Fibroblast of the conjunctiva (primary cell): ENCODE data around the gene RABGAP1L.
"Not testable (repeated sequence)": the region's sequence is repeated elsewhere in the genome, so short reads cannot be mapped to it uniquely, and the experiment has no call there.

ENCODE experiments used
- DNase-seq: peaks from one replicate; pipeline ENCODE4 v3.0.0-alpha.2; 2010; ENCODE audit warnings: low read depth

The RABGAP1L gene

DNA sequence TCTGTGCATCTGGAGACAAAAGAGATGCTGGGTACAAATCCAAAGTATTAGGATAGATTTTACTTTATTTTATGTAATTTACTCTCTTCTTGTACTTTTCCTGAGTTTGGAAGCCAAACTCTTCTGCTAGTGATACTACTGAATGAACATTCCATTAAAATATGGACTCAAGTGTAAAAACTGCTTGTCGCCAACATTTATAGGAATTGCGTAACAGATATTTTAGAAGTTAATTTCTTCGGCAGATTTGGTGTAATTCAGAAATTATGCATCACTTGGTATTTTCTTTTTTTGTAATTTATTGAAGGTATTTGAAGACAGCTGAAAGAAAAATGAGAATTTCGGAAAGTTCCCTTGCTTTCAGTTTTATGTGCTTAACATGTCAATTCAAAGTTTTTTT, 137.0 kb downstream of the RABGAP1L start:
- no peak for DNase-seq

DNA sequence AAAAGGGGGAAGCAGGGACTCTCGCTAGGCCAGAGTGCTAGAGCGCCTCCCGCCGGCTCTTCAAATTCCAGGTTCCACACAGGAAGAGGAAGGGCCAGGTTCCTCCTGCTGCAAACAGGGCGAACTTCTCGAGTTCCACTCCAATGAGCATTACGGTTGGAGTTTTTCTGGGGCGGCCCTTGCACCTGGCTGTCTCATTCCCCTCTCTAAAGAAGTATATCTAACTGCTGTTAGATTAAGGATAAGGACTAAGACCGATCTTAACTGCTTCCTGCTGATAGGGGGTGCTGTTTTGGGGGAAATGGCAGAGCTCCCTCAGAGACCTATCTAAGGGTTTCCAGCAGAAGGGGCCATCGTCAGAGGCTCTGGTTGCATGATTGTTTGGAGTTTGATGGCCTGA, 138.0 kb downstream of the RABGAP1L start:
- DNase-seq = no peak

DNA sequence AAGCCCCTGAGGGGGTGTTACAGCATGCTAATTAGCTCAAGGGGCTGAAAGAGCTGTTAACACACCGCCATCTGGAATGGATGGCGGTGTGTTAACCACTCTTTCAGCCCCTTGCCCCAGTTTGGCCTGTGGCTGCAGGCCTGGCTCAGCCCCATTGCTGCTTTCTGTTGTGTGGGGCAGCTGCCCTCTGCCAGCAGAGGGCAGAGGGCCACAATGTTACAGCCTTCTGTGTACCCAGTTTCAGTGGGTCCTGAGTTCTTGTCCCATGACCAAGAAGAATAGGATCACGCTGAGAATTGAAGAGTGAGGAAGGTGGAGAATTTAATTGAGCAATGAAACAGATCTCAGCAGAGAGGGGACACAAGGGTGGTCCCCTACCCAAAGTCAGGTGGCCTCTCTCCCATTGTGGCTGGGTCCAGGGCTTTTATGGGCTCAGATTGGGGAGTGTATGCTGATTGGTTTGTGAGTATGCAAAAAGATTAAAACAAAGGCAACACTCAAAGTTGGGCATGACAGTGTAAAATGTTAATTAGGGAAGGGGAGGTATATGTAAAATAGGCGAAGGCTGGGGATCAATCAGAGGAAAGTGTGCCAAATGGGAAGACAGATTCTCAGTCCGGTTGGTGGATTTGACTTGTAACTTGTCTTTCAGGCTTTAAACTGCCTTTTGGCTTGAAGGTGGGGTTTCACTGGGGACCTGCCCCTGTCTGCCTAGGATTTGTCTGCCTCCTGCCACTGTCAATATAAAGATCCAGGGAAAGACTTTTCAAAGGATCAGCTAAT, 142.2 kb downstream of the RABGAP1L start:
- DNase-seq = no peak

DNA sequence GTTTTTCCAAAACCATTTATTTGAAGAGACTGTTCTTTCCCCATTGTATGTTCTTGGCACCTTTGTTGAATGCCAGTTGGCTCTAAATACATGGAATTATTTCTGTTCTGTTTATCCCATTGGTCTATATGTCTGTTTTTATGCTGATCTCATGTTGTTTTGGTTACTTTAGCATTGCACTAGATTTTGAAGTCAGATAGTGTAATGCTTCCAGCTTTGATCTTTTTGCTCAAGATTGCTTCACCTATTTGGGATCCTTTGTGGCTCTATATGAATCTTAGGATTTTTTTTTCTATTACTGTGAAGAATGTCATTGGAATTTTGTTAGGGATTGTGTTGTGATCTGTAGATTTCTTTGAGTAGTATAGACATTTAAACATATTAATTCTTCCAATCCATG, 149.3 kb downstream of the RABGAP1L start:
- DNase-seq = no peak

GRCh38 chr1:174309490-174309889, 150.2 kb downstream of the RABGAP1L start:
- DNase-seq = no peak

DNA sequence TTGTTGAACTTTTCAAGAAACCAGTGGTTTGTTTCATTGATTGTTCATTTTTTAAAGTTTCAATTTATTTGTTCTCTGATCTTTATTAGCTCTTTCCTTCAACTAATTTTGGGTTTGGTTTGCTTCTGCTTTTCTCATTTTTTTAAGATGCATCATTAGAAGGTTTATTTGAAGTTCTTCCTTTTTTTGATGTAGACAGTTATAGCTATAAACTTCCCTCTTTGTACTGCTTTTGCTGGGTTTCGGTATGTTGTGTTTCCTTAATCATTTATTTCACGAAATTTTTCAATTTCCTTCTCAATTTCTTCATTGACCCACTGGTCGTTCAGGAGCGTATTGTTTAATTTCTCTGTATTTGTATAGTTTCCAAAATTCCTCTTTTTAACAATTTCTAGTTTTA, 155.1 kb downstream of the RABGAP1L start:
- DNase-seq = no peak

DNA sequence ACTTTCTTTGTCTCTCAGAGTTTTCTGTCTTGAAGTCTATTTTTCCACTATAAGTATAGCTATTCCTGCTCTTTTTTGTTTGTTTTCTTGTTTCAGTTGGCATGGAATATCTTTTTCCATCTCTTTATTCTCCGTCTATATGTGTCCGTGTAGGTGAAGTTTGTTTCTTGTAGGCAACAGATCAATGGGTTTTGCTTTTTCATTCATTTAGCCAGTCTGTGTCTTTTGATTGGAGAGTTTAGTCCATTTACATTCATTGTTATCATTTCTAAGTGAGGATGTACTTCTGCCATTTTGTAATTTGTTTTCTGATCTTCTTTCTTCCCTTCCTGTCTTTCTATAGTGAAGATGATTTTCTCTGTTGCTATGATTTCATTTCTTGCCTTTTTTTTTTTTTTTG, 155.9 kb downstream of the RABGAP1L start:
- no peak for DNase-seq

DNA sequence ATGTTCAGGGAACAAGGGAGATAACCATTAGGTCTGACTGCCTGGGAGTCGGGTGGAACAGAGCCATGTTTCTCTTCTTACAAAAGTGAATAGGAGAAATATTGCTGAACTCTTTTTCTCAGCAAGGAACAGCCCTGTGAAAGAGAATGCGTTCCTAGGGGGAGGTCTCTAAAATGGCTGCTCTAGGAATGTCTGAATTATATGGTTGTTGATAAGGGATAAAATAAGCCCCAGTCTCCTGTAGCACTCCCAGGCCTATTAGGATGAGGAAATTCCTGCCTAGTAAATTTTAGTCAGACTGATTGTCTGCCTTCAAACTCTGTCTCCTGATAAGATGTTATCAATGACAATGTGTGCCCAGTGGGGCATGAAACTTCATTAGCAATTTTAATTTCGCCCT, 161.6 kb downstream of the RABGAP1L start:
- DNase-seq = not testable (repeated sequence)

- DNase-seq = no peak
These were observed 163.0 kb downstream of the RABGAP1L start for GRCh38 chr1:174322202-174322862.

- no peak for DNase-seq
These were observed 165.2 kb downstream of the RABGAP1L start for GRCh38 chr1:174324493-174324892.

GRCh38 chr1:174324939-174325338, 165.6 kb downstream of the RABGAP1L start:
- no peak for DNase-seq

DNA sequence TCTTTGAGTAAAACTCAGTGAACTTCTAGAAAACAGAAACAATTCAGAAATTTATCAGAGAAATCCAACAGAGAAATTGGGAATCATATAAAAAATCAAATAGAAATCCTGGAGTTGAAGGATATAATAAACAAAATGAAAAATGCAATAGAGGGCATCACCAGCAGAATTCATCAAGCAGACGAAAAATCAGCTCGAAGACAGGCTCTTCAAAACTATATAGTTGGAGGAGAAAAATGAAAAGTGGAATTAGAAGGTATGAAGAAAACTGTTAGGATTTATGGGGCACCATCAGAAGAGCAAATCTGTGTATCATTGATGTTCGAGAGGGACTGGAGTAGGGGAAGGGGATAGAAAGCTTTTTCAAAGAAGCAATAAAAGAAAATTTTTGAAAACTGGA, 167.0 kb downstream of the RABGAP1L start:
- DNase-seq = no peak

DNA sequence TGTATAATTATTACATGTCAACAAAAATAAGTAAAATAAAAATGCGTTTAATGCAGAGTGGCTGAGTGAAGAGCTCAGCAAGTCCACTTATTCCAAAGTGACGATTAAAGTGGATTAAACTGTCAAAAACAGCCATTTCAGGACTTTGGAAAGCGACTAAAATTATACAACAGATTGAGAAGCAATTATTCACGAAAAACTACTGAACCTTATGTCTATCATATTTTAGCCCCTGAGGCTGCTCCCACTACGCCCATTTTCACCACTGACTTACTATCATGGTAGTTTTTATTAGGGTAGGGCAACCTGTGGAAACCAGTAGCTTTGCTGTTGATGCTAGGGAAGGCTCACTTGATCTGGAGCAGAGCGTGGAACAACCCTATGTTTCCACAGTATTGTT, 174.1 kb downstream of the RABGAP1L start:
- DNase-seq = no peak

GRCh38 chr1:174337000-174337681, 177.8 kb downstream of the RABGAP1L start:
- no peak for DNase-seq

DNA sequence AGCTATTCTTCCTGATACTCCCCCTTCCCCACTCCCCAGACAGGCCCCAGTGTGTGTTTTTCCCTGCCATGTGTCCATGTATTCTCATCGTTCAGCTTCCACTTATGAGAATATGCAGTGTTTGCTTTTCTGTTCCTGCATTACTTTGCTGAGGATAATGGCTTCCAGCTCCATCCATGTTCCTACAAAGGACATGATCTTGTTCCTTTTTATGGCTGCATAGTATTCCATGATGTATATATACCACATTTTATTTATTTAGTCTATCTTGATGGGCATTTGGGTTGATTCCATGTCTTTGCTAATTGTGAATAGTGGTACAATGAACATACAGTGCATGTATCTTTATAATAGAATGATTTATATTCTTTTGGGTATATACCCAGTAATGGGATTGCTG, 181.1 kb downstream of the RABGAP1L start:
- not testable (repeated sequence) for DNase-seq

GRCh38 chr1:174344162-174344561, 184.8 kb downstream of the RABGAP1L start:
- no peak for DNase-seq

DNA sequence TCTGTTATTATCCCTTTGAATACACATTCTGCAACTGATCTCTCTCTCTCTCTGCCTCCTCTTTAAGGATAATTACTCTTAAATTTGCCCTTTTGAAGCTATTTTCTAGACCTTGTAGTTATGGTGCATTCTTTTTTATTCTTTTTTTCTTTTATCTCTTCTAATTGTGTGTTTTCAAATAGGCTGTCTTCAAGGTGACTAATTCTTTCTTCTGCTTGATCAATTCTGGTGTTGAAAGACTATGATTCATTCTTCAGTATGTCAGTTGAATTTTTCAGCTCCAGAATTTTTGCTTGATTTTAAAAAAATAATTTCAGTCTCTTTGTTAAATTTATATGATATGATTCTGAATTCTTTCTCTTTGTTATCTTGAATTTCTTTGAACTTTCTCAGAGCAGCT, 192.8 kb downstream of the RABGAP1L start:
- DNase-seq = no peak

- DNase-seq = no peak
These were observed 193.7 kb downstream of the RABGAP1L start for GRCh38 chr1:174352883-174353608.

GRCh38 chr1:174358344-174358743, 199.0 kb downstream of the RABGAP1L start:
- DNase-seq = no peak

DNA sequence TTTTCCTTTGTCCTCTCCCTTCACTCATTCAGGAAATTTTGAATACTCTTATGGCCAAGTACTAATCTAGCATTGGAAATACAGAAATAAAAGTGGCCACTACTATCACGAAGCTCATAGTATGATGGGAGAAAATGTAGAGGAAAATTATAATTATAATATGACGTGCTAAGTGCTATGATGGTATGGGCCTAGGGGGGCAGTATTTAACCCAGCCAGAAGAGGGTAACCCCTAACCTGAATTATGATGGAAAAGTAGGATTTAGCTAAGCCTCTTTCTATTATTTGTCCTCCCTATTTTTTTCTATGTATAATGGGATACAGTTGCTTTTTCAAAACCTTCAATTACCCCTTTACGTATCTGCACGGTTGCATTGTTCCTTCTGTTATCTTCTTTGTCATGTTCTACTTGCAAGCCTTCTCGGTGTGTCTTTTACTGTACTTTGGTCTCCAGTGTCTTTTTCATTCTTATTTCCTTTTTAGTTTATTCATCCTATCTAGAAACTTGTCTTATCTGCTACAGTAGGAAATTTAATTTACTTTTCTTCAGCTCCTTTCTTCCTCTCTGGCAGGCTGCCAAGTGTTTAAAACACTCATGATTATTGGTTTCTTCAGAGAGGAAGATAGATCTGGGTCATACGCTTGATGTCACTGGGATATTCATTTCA, 199.6 kb downstream of the RABGAP1L start:
- no peak for DNase-seq

GRCh38 chr1:174359454-174359805, 200.1 kb downstream of the RABGAP1L start:
- no peak for DNase-seq
